ENCODE measurements around the gene NENF.
"Not testable (repeated sequence)": the region's sequence is repeated elsewhere in the genome, so short reads cannot be mapped to it uniquely, and the experiment has no call there.

Gene NENF

GRCh38 chr1:212432661-212433576, at the start of gene NENF:
Gene NENF (plus strand): TSS chr1:212432920. CDS start chr1:212432944, 24 bp downstream.
- peak; percentile 70 for DNase-seq

GRCh38 chr1:212386029-212386428, 46.7 kb upstream of the NENF start:
- no peak for DNase-seq

GRCh38 chr1:212388985-212389716, 43.6 kb upstream of the NENF start:
- no peak for DNase-seq

- not testable (repeated sequence) for DNase-seq
Observed at GRCh38 chr1:212395678-212396437, 36.9 kb upstream of the NENF start.

- no peak for DNase-seq
Observed at GRCh38 chr1:212396638-212397037, 36.1 kb upstream of the NENF start.

- no peak for DNase-seq
Observed at GRCh38 chr1:212397171-212397570, 35.5 kb upstream of the NENF start.

GRCh38 chr1:212401042-212401441, 31.7 kb upstream of the NENF start:
- no peak for DNase-seq

GRCh38 chr1:212401838-212402582, 30.7 kb upstream of the NENF start:
- DNase-seq: no peak

- DNase-seq: no peak
Observed at GRCh38 chr1:212402666-212403321, 29.9 kb upstream of the NENF start.

GRCh38 chr1:212410231-212410820, 22.4 kb upstream of the NENF start:
- no peak for DNase-seq

GRCh38 chr1:212412374-212412773, 20.3 kb upstream of the NENF start:
- no peak for DNase-seq

GRCh38 chr1:212413902-212414327, 18.8 kb upstream of the NENF start:
- DNase-seq: no peak

GRCh38 chr1:212414328-212415106, 18.2 kb upstream of the NENF start, which contains the start of gene PACC1:
Gene PACC1 (minus strand): TSS chr1:212414886. CDS start chr1:212414757, 129 bp downstream.
- DNase-seq: peak; percentile 93

- DNase-seq: no peak
Observed at GRCh38 chr1:212415107-212415841, 17.4 kb upstream of the NENF start.

GRCh38 chr1:212421165-212421564, 11.6 kb upstream of the NENF start:
- no peak for DNase-seq

GRCh38 chr1:212423879-212424278, 8.8 kb upstream of the NENF start:
- no peak for DNase-seq

GRCh38 chr1:212428496-212428895, 4.2 kb upstream of the NENF start:
- DNase-seq: no peak

- no peak for DNase-seq
Observed at GRCh38 chr1:212430416-212430815, 2.3 kb upstream of the NENF start.

GRCh38 chr1:212430955-212431394, 1.7 kb upstream of the NENF start:
- no peak for DNase-seq

- DNase-seq: no peak
Observed at GRCh38 chr1:212431644-212432043, 1.1 kb upstream of the NENF start.
